GM18907 (cell line): Measurements from ENCODE around the gene DCTN4.
"Not testable (repeated sequence)": the region's sequence is repeated elsewhere in the genome, so short reads cannot be mapped to it uniquely, and the experiment has no call there.

Source experiments
- ATAC-seq: cut with Tn5 transposase; IDR thresholded peaks from one replicate; pipeline ENCODE4 v1.9.1; 2021; ENCODE audit warnings: mild to moderate bottlenecking, moderate library complexity; ENCODE audit not compliant: unreplicated experiment

Gene DCTN4

DNA sequence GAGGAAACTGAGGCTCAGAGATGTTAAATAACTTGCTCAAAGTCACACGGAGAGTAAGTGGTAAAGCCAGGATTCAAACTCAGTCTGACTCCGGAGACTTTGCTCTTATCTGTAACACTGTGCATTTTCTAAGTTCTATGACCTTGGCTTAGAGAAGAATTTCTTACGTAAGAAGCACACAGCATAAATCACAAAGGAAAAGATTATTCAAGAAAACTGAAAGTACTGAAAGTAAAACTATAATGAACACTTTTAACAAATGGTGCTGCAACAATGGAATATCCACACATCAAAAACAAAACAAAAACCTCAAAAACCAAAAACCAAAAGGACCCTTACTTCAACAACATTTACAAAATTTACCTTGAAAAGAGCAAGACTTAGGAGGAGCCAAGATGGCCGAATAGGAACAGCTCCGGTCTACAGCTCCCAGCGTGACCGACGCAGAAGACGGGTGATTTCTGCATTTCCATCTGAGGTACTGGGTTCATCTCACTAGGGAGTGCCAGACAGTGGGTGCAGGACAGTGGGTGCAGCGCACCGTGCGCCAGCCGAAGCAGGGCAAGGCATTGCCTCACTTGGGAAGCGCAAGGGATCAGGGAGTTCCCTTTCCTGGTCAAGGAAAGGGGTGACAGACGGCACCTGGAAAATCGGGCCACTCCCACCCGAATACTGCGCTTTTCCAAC is 16.2 kb downstream of the DCTN4 start:
- ATAC-seq = not testable (repeated sequence)

DNA sequence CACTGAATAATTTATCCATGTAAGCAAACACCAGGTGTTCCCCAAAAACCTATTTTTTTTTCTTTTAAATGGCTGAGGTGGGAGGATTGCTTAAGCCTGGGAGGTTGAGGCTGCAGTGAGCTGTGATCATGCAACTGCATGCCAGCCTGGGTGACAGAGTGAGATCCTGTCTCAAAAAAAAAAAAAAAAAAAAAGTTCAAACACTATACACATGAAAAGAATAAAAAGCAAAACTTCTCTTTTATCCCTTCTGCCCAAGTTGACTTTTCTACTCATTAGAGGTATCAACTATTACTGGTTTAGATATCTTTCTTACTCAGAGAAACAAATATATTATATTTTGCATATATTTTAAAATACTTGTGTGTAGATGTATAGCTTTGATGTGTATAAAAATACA is 17.8 kb downstream of the DCTN4 start:
- ATAC-seq = no peak

DNA sequence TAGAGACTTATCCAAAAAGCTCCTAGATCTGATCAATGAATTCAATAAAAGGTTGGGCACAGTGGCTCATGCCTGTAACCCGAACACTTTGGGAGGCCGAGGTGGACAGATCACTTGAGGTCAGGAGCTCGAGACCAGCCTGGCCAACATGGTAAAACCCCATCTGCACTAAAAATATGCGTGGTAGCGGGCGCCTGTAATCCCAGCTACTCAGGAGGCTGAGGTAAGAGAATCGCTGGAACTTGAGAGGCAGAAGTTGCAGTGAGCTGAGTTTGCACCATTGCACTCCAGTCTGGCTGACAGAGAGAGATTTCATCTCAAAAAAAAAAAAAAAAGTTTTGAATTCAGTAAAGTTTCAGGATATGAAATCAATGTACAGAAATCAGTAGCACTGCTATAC is 20.0 kb downstream of the DCTN4 start:
- no peak for ATAC-seq

DNA sequence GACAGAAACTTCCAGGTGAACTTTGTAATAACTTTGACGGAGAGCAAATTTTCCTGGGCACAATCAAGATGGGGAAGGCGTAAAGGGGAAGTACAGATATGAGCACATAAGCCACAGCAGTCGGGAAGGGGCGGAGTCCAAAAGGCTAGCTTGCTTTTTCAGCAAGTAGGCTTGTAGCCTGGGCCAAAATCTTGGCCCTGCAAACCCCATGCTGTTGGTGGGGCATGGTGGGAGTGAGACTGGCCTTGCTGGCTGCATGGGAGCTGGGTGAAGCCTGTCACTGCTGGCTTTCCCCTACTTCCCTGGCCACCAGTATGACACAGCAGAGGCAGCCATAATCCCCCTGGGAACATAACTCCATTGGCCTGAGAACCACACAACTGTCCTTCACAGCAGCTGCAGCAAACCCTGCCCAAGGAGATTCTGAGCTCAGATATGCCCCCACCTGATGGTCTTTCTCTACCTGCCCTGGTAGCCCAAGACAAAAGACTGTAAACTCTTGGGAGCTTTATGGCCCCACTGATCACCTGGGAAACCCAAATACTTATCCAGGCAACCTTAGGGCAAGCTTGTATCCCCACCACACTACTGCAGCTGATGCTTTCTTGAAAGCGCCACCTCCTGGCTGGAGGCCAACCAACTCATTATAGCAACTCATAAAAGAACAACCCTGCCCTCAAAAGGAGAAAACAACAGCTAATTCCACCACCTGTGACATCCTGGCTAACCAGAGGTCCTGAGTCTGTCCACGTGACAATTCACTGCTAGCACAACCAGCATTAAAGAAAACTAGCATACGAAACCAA is 24.0 kb downstream of the DCTN4 start:
- peak; percentile 76 for ATAC-seq

DNA sequence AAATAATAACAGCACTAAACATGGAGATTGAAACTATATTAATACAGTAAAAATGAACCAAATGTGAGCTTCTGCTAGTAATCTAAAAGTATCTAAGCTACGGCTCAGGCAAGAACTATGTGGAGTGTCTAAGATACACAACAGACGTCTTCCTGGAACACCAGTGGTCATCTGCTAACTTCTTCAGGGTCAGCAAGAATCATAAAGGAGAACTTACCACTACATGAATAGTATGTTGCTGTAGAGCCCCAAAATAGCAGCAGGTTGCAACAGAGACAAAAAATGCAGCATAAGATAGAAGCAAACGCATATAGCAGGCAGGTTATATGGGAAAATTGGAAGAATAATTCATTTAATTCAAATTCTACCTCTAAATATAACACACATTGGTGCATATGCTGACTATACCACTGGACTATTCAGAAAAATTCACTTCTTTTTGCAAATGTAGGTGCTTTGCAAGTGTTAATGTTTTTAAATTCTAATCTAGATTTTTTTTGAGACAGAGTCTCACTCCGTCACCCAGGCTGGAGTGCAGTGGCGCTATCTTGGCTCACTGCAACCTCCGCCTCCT is 27.1 kb downstream of the DCTN4 start:
- ATAC-seq = no peak

DNA sequence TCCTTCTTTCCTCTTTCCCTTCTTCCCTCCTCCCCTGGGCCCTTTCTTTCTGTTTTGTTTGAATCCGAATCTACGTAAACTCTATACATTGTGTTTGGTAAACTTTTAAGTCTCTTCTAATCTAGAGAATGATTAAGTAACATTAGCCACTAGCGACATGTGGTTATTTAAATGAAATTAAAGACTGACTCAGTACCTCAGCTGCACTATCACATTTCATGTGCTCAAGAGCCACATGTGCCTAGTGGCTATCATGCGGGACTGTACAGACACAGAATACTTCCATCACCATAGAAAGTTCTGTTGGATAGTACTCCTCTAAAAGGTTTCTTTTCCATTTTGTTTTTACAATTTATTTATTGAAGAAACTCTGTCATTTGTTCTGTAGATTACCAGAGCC is 29.0 kb downstream of the DCTN4 start:
- ATAC-seq = no peak

DNA sequence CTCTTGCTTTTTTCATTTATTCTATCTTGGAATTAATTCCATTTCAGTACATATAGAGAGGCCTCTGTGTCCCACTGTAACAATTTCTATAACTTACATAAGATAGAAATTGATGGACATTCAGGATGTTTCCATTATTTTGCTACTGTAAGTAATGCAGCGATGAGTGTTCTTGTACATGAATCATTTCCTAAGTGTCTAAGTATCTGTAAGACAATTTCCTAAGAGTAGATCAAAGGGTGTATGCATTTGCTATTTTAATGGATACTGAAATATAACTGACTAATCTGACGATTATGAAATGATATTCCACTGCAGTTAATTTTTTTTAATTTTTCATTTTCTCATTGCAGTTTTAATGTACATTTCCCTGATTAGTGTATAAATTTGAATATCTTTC is 35.0 kb downstream of the DCTN4 start:
- ATAC-seq = no peak

DNA sequence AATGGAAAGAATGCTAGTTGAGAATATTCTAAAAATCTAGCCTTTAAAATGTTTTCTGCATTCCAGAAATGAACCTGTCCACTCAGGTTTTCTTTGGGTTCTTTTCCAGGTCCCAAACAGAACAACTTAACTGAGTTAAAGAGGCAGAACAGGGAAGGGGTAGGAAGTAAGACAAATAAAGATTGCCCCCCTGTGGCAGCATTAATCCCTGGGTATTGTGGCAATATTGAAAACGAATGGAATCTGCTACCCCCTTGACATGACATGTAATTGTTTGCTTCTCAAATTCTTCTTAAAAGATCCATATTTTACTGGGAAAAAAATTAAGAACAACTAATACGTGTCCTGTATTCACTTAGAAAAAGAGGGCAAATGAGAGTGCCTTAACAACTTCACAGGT is 48.7 kb downstream of the DCTN4 start:
- ATAC-seq = no peak

DNA sequence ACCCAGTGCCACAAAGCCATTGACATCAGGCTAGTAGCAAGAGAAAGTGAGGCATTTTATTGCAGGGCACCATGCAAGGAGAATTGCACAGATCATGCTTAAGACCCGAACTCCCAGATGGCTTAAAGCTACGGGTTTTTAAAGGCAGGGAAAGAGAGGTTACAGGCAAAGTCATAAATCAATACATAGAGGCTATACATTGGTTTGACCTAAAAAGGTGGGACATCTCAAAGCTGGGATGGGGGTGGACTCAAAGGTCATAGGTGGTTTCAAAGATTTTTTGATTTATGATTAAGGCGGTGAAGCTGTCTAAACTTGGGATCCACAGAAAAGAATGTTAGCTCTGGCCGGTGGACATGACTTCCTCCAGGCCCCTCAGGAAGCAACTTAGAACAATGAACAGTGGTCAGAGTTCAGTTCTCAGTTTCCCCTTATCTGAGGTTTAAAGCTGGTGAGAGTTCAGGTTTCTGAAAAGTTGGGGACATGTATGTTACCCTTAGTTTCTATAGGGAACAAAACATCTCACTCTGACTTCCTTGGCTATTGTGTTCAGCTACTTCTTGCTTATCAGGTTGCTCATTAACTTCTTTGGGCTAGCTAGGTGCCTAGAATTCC is 51.9 kb downstream of the DCTN4 start:
- no peak for ATAC-seq

DNA sequence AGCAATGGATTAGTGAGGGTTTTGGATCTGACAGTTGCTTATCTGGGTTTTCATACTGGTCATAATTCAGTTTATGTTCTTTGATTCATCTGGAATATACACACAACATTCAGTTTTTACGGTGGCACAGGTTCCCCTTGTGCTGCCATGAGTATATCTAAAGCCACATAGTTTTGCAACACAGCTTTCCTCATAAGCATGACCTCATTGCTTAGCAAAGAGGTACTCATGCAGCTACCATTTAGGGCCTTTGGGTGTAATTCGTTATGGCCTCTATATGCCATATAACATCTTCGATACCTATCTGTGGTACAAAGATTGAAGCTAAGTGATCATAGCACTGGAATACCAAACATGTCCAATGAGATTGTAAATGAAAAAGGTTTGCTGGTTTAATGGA is 55.1 kb downstream of the DCTN4 start:
- no peak for ATAC-seq

DNA sequence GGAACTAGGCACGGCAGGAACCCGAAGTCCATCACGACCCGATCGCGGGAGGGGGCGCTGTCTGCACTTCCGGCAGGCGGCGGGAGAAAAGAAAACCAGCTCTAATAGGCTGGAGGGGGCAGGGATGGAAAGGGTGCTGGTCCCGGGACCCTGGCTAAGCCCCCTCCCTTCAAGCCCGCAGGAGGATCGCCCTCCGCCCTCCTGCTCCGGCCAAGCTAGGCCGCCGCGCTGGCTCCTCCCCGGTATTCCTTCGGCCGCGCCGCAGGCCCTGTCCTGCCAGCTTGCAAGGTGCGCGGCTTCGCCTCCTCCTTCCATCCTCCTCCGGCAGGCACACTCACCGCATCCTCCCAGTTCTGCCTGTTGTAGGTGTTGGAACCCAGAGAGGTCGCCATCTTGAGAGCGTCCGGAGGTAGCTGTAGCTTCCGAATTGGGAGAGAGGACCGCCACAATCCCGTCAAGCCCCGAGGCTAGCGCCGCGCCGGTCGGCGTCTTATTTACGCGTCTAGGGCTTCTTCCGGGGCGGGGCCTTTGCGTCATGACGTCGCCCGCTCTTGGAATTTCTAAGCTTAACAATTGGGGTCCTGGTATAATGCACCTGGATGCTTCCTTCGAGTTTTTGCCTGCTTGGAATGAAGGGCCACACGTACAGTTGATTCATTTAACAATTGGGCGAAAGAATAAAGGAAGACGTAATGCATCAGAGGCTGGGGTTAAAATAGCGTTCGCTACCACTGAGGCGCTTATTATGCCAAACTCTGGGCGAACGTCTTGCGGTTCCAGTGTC is 58.0 kb downstream of the DCTN4 start, which contains the start of gene RBM22:
Gene RBM22 (minus strand): TSS at position 469 of the 784 bp plus-strand sequence. CDS start 77 bp downstream, at position 392.
- peak; percentile 97 for ATAC-seq

DNA sequence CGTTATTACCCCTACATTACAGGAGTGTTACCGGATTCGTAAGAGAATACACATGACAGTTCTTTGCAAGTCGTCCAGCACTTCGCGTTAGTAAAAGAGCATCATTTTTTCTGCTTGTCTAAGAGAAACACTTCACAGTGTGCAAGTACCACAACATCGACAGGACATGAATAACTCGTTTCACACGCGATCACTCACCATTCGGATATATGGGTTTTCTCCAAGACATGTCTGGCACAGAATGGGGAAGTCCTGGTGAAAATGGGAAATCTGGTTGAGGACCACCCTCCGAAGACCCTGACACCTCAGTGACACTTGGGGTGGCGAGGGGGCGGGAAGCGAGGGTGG is 58.6 kb downstream of the DCTN4 start:
- ATAC-seq = peak; percentile 11

DNA sequence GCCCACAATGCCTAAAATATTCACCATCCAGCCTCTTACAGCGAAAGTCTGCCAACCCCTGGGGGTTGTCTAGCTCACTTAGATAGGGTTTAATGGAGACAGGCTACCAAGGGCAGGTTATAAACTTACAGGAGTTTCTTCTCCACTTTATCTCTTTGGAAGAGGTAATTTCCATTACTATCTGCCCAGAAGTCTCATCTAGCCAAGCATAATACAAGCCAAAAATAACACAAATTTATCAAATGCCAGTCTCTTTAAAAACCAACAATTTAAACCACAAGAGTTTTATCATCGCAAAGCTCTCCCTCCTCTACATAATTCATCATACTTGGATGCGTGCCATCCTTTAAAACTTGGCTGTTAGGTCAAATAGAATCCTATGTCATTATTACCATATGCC is 64.2 kb downstream of the DCTN4 start:
- no peak for ATAC-seq

DNA sequence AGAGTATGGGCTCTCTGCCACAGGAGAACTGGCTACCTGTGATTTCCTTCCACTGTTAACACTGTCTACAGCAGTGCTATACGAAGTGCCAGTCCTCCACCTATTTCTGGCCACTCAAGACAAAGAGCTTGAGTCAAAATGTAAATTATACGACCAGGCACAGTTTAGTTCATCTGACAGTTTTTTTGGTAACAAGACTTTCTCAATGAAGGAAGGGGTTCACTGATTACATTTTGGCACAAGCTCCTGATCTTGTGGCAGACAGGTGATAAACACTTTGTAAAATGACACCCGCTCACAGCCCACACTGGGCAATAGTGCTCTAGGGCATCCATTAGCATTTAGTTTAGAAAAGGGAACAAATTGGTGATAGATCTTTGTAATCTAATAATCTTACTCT is 66.5 kb downstream of the DCTN4 start:
- no peak for ATAC-seq

DNA sequence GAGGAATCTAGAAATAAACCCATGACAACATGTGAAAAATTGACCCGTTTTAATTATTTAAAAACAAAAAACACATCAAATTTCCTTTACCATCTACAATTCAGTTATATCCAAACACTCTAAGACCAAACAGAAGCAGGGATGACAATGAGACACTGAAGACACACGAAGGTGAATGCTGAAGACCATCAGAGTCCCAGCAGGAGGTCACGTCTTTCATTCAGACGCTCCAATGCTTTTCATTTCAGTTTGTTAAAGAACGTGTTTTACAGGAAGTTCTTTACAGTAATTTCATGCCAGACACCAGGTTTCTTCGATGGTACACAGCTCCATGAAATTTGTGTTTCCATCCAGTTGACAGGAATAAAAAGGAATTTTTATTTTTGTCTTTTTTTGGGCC is 68.1 kb downstream of the DCTN4 start:
- no peak for ATAC-seq

DNA sequence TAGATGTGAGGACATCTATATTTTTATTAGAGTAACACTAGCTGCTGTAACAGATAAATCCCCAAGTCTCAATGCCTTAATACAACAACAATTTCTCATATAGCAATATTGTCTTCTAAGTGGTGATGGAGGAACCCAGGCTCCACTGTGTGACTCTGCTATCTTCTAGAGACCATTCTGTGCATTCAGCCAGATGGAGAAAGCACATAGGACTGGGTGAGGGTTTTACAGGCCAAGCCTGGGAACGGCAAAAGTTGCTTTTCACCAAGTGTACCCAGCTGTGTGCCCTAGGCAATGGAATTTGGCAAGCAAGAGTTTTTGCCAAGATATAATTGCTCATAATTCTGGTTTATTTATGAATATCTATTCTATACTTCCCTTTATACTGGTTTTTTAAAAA is 69.7 kb downstream of the DCTN4 start:
- no peak for ATAC-seq

DNA sequence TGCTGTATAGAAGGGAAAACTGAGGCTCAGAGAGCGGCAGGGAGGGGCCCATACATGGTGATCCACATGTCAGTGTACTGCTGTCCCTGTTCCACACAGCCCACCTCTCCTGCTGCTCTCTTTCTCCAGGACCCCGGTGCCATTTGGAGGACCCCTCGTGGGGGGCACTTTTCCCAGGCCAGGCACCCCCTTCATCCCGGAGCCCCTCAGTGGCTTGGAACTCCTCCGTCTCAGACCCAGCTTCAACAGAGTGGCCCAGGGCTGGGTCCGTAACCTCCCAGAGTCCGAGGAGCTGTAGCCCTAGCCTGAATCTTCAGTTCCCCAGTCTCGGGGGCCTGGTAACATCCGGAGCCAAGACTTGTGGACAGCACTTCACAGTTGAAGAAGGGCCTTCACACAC is 82.2 kb downstream of the DCTN4 start:
- ATAC-seq = no peak

DNA sequence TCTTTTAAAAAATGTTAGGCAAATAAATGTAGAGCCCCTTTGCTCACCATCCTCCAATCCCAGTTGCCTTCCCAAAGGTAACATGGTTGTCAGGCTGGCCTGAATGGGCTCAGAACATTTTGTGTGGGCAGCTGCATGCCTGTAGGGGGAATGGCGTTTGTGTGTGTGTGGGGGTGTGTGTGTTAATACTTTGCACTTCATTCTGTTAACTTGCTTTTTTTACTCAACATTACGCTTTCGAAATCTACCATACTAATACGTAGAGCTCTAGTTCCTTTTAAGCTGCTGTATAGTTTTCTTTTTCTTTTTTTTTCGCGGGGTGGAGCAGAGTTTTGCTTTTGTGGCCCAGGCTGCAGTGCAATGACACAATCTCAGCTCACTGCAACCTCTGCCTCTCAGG is 83.7 kb downstream of the DCTN4 start:
- ATAC-seq = no peak

DNA sequence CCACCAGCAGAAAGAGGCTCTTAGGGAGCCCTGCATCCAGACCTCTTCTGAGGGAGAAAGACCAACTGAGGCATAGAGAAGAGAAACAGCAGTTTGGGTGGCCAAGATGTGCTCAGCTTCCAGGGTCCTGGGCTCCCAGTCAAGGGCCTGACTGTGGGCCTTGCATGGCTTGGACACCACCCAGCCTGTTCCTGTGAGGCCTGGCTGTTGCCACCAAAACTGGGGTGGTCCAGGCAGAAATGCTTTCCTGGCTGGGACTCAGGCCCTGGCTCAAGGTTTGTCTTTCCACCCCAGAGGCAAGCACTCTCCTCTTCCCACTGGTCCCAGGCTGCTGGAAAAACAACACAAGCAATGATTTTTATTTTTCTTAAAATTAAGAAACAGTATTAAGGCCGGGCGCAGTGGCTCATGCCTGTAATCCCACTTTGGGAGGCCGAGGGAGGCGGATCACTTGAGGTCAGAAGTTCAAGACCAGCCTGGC is 84.4 kb downstream of the DCTN4 start:
- ATAC-seq = no peak

DNA sequence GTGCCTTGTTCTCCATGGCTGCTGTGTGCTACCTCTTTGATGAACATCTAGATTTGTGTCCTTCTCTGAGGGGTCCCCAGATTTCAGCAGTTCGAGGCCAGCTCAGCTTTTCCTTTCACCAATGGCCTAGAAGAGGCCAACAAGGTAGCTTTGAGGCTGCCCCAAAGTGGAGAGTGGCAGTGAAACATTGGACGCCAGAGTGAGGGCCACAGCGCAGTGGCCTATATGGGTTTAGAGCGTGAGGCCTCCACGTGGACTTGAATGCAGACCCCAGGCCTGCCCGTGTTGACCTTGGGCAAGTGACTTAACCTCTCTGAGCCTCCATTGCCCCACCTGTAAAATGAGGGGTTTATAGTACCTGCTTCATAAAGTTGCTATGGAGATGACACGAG is 85.9 kb downstream of the DCTN4 start:
- no peak for ATAC-seq
